Activated CD8-positive, alpha-beta memory T cell treated with anti-CD3 and anti-CD28 coated beads, Interleukin-2, amount 50 U/mL, for 48 hours (primary cell): ENCODE results near the gene GAL3ST3.
A peak's percentile ranks its signal among the peaks of the same experiment; 100 is the strongest.
"Not testable (repeated sequence)": the region's sequence is repeated elsewhere in the genome, so short reads cannot be mapped to it uniquely, and the experiment has no call there.

Experiments used
- DNase-seq: peaks from one replicate; pipeline ENCODE4 v3.0.0-alpha.2; 2020

Gene GAL3ST3

DNA sequence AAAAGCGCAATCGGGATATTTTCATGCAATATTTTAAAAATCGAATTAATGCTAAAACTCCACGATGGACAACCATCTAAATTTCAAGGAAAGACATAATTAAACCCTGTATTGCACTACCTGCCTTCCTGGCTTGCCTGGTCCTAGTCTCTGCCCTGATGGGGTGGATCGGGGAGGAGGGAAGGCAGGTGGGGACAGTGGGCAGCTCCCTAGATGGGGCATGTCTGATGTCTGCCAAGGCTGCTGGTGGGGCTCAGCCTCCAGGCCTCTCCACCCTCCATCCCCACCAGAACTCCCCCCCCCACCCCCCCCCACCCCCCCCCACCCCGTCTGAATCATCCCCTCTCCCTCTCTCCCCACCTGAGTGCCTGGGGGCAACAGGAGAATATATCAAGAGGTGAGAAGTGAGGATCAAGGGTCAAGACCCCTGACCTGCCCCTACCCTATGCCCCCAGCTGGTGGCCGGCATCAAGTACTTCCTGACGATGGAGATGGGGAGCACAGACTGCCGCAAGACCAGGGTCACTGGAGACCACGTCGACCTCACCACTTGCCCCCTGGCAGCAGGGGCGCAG is 36.5 kb downstream of the GAL3ST3 start:
- no peak for DNase-seq

GRCh38 chr11:66011785-66012303 is 37.1 kb downstream of the GAL3ST3 start, which contains the start of gene CST6:
Gene CST6 (plus strand): TSS chr11:66012008. CDS start chr11:66012045, 37 bp downstream.
- DNase-seq = no peak

- DNase-seq = no peak
These were observed 37.6 kb downstream of the GAL3ST3 start for GRCh38 chr11:66011239-66011784.

DNA sequence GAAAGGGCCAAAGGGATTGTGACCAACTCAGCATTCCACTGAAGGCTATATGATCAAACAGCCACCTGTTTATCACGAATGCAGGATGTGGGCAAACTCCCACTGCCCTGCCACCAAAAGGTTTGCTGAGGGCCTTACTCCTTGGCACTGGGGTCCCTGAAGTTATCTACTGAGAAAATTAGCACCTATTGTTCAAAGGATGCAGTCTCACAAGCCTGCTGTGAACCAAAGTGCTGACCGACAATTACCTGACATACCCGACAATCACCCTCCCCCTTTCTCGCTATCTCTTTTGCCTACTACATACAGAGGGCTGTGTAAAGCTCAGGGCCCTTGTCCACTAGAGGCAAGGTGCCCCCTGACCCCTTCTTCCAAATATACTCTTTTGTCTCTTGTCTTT is 38.9 kb downstream of the GAL3ST3 start:
- not testable (repeated sequence) for DNase-seq

DNA sequence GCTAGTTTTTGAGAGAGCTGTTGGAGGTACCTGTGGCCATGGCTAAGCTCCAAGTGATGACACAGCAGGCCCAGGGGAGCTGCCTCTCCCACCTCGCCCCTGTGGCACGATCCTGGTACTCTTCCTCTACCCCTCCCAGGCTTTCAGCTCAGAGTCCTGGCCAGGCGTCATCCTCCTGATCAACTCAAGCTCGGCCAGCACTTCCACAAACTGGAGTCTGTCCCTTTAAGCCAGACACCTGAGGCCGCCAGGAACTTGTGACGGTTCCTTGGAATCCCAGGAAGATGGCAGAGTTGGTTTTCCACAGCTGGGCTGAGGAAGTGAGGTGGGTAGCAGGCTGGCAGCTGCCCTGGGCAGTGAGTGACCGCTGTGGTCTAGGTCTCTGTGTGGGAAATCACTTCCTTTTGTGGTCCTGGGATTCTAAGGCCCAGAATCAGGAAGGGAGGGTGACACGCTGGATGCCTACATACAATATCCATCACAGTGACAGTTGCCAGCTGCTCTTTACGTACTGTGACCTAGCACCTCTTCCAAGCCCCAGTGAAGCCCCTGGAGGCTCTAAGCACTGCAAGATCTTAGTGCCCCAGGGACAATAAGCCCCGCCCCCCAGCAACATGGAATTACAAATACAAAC is 40.4 kb downstream of the GAL3ST3 start:
- DNase-seq = no peak

DNA sequence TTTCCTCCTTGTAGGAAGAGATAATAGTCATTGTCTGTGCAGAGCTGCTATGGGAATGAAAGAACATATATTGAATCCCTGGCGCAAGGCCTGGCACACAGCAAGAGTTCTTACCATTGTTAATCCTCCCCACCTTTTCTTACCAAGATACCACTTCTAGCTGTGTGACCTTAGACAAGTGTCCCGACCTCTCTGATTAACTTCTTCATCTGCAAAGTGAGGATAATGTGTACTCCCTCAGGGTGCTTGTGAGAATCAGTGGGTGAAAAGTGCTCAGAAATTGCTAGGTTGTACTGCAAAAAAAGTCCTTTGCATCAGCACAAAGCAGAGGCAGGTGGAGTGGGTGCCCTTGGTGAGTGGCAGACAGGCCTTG is 40.9 kb downstream of the GAL3ST3 start:
- no peak for DNase-seq

DNA sequence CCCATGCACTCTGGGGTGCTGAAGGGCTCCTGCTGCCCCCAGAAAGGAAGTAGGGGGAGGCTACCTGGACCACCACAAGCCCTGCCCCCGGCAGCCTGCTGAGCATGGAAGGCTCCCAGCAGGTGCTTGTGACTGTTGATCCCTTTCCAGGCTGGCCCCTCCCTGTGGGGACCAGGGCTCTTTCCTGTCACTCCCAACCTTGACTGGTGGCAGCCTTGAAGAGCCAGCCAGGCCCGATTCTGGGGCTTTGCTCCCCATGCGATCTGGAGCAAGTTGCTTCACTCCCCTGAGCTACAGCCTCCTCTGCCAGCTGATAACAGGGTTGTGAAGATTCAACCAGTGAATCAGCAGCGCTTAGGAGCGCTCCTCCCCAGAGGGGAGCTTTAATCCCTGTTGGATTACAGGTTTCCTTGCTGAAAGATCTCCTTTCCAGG is 41.7 kb downstream of the GAL3ST3 start:
- no peak for DNase-seq

DNA sequence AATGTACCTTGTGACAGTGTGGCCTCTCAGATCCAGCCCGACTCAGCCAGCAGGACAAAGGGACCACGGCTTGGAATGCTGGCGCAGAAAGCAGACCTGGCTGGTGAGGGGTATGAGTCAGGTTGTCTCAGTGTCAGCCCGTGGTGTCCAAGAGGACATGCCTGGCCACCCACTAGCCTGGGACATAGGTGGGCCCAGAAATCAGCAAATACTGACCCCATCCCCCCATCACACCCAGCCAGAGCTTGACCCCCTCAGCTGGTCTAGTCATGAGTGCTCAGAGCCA is 42.1 kb downstream of the GAL3ST3 start:
- DNase-seq = no peak

DNA sequence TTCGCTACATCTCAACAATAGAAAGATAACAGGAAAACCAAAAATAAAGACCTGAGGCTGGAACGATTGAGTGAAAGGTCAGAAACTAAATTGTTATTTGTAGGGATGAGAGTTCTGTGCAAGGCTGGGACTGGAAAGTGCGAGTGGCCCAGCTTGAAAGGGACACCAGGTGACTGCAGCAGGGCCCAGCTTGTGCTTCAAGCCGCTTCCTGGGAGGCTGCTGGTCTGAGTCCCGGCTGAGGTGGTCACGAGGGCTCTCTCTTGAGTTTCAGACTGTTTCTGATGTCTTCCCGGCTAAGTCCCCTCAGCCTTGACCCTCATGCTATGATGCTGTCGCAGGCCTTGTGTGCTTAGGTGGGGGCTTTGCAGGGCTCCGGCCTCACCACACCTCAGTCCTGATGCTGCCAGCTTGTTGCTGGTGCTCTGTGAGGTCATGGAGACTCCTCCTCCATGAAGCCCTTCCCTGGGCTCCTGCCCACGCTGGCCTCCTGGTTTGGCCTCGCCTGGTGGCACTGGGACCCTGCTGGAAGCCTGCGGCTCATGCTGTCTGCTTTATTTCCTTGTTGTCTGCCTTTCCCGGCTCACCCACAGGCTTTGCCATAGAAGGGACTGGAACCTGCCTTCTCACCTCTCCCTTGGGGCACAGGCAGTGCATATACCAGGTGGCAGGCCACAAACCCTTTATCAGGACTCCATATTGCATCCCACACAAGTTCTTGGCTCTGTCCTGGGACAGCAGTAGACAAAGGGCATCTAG is 42.6 kb downstream of the GAL3ST3 start:
- no peak for DNase-seq

DNA sequence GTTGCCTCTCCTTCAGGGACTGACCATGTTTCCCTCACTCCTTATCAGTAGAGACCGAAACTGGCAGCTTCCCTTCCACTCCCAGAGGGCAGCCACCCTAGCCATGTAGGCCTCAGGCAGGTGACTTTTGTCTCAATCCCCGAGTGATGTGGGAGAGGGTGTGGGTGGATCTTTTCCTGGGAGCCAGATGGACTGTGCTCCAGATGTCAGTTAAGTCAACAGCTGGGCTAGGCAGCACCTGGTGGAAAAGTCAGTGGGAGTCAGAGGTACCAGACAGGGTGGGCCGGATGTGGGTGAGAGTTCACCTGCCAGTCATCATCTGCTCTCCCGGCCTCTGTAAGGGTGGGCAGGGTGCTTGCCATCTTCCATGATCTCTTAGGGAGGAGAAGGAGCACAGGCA is 44.8 kb downstream of the GAL3ST3 start:
- DNase-seq = no peak

DNA sequence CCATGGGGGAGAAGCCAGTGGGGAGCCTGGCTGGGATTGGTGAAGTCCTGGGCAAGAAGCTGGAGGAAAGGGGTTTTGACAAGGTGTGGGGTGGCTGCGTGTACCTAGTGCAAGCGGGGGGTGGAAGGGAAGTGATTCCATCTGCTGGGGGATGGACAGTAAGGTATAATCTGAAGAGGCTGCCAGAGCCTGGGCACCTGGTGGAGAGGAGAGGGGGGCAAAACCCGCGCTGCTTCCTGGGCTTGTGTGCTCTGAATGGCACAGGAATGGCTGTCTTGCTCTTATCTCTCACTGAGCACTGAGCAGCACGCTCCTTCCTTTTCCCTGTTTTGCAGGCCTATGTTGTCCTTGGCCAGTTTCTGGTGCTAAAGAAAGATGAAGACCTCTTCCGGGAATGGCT is 45.7 kb downstream of the GAL3ST3 start:
- no peak for DNase-seq

GRCh38 chr11:66002648-66003225 is 46.2 kb downstream of the GAL3ST3 start:
- DNase-seq = no peak

DNA sequence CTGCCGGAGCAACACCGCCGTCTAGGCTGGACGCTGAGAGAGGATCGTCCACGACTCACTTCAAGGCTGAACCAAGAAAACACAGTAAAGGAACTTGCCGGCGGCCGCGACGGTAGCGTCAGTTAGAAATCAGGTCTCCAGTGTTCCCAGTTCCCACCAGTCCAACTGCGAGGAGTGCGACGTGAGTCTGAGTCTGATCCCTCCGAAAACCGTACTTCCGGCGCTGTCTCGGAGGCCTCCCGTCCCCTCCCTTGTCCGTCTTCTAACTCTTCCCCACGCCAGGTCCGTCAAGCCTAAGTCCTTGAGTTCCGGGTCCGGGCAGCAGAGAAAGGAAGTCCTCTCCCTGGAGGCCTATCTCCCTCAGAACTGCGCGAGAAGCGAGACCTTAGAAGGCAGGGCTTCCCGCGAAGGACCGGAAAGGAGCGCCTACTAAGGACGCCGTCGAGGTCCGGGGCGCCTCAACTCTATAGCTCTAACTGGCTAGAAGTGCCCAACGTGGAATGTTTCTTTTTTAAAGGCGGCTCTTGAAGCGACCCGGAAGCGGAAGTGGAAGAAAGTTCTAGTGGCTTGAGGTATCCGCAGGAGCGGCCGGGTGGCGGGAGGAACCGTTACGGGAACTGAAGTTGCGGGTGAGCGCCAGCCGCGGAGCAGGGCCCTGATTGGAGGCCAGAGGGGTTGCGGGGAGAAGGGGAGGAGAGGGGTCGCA is 46.9 kb downstream of the GAL3ST3 start, which contains the start of the genes BANF1 and EIF1AD:
Gene BANF1 (plus strand): TSS at position 562 of the 706 bp plus-strand sequence. CDS start 748 bp downstream, outside the sequence.
Gene EIF1AD (minus strand): TSS at position 216 of the 706 bp plus-strand sequence. CDS start 1,768 bp downstream, outside the sequence.
- DNase-seq = peak; percentile 93

- no peak for DNase-seq
These were observed 51.7 kb downstream of the GAL3ST3 start for GRCh38 chr11:65997286-65997685.

GRCh38 chr11:65992056-65992455 is 56.9 kb downstream of the GAL3ST3 start:
- no peak for DNase-seq
